KMS-11 (cell line): ENCODE results near the gene SLC9A9.

Experiments used
- H2AFZ ChIP-seq: fragments of 200-600 bp; sonication (generic); 2 replicates; pipeline ENCODE4 v1.6.1; 2016; ENCODE audit warnings: antibody characterized with exemption, mixed run types, low read depth
- H3K27ac ChIP-seq: fragments of 200-600 bp; sonication (generic); 2 replicates; pipeline ENCODE4 v1.6.1; 2016; ENCODE audit warnings: mild to moderate bottlenecking, mixed run types
- H3K27me3 ChIP-seq: fragments of 200-600 bp; sonication (generic); 2 replicates; pipeline ENCODE4 v1.6.1; 2017; ENCODE audit warnings: mild to moderate bottlenecking, low read depth, mixed run types, moderate library complexity; ENCODE audit not compliant: insufficient read depth
- H3K36me3 ChIP-seq: fragments of 200-600 bp; sonication (generic); 2 replicates; pipeline ENCODE4 v1.6.1; 2017; ENCODE audit warnings: mild to moderate bottlenecking, mixed run types; ENCODE audit not compliant: insufficient read depth
- H3K4me1 ChIP-seq: fragments of 200-600 bp; sonication (generic); 2 replicates; pipeline ENCODE4 v1.6.1; 2016; ENCODE audit warnings: mild to moderate bottlenecking, low read depth, mixed run types; ENCODE audit not compliant: poor library complexity, severe bottlenecking
- H3K4me2 ChIP-seq: fragments of 200-600 bp; sonication (generic); 2 replicates; pipeline ENCODE4 v1.7.0; 2016; ENCODE audit warnings: mild to moderate bottlenecking, mixed run types
- H3K4me3 ChIP-seq: fragments of 200-600 bp; sonication (generic); IDR thresholded peaks from 2 replicates; pipeline ENCODE4 v1.6.1; 2017; ENCODE audit warnings: low read depth, low read length, mixed read lengths; ENCODE audit not compliant: insufficient read depth
- H3K79me2 ChIP-seq: fragments of 200-600 bp; sonication (generic); 2 replicates; pipeline ENCODE4 v1.6.1; 2016; ENCODE audit warnings: low read depth, mixed run types; ENCODE audit not compliant: insufficient read depth
- H3K9ac ChIP-seq: fragments of 200-600 bp; sonication (generic); 2 replicates; pipeline ENCODE4 v1.6.1; 2016; ENCODE audit warnings: mild to moderate bottlenecking, mixed run types
- H4K20me1 ChIP-seq: fragments of 200-600 bp; sonication (generic); 2 replicates; pipeline ENCODE4 v1.6.1; 2016; ENCODE audit warnings: mild to moderate bottlenecking, mixed run types; ENCODE audit not compliant: insufficient read depth
- TF ChIP-seq, protein P1 (sequence below): fragments of 200-600 bp; sonication (generic); conservative IDR thresholded peaks from 2 replicates; pipeline ENCODE4 v1.6.1; 2017; ENCODE audit warnings: low read depth, mild to moderate bottlenecking, antibody characterized with exemption, low read length, moderate library complexity, mixed read lengths

SLC9A9 gene

GRCh38 chr3:143608966-143609365 is 239.3 kb downstream of the SLC9A9 start:
- no peaks in the 10 kb centered on the region for H3K4me1 ChIP-seq
- H3K4me2 ChIP-seq = no peak overlapping the region
- H3K79me2 ChIP-seq = no peaks in the 10 kb centered on the region
- H4K20me1 ChIP-seq = no peaks in the 10 kb centered on the region
- TF ChIP-seq, protein P1, sequence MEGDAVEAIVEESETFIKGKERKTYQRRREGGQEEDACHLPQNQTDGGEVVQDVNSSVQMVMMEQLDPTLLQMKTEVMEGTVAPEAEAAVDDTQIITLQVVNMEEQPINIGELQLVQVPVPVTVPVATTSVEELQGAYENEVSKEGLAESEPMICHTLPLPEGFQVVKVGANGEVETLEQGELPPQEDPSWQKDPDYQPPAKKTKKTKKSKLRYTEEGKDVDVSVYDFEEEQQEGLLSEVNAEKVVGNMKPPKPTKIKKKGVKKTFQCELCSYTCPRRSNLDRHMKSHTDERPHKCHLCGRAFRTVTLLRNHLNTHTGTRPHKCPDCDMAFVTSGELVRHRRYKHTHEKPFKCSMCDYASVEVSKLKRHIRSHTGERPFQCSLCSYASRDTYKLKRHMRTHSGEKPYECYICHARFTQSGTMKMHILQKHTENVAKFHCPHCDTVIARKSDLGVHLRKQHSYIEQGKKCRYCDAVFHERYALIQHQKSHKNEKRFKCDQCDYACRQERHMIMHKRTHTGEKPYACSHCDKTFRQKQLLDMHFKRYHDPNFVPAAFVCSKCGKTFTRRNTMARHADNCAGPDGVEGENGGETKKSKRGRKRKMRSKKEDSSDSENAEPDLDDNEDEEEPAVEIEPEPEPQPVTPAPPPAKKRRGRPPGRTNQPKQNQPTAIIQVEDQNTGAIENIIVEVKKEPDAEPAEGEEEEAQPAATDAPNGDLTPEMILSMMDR = no peak
- no peak overlapping the region for H2AFZ ChIP-seq
- no peak overlapping the region for H3K27ac ChIP-seq
- H3K4me3 ChIP-seq = no peak overlapping the region
- H3K9ac ChIP-seq = no peak overlapping the region
- no peaks in the 10 kb centered on the region for H3K27me3 ChIP-seq
- H3K36me3 ChIP-seq = no peaks in the 10 kb centered on the region

GRCh38 chr3:143605233-143605950 is 242.9 kb downstream of the SLC9A9 start:
- Histone ChIP-seq H4K20me1 (no peaks in the 10 kb centered on the region), H3K4me2 (no peak overlapping the region), H2AFZ (no peak overlapping the region), H3K79me2 (no peaks in the 10 kb centered on the region), H3K4me3 (no peak overlapping the region), H3K9ac (no peak overlapping the region), H3K27ac (no peak overlapping the region), H3K27me3 (no peaks in the 10 kb centered on the region), H3K36me3 (no peaks in the 10 kb centered on the region), H3K4me1 (no peaks in the 10 kb centered on the region)
- TF ChIP-seq, protein P1 = no peak

- no peaks in the 10 kb centered on the region for H4K20me1 ChIP-seq
- no peaks in the 10 kb centered on the region for H3K27me3 ChIP-seq
- no peaks in the 10 kb centered on the region for H3K79me2 ChIP-seq
- H3K4me1 ChIP-seq = no peaks in the 10 kb centered on the region
- H2AFZ ChIP-seq = no peak overlapping the region
- no peak overlapping the region for H3K27ac ChIP-seq
- H3K4me2 ChIP-seq = no peak overlapping the region
- no peak overlapping the region for H3K9ac ChIP-seq
- H3K36me3 ChIP-seq = no peaks in the 10 kb centered on the region
- TF ChIP-seq, protein P1 = no peak
- H3K4me3 ChIP-seq = no peak overlapping the region
These were observed 243.7 kb downstream of the SLC9A9 start for GRCh38 chr3:143604402-143605185.

DNA sequence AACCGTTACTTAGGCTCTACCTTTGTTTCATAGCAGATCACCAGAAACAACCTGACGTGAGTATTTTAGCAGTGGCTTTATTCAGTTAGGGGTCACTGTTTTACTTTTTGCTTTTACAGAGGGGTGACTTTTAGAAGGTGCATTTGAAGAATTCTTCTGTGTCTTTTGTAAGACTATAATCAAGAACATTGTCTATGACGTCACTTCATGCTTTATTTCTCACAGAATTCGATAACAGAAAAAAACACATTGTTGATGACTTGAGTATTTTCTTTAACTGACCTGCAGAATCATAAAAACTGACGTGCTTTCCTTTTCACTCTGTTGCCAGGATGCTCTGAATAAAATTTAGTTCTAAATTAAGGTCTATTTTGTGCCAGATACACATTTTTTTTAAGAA is 244.5 kb downstream of the SLC9A9 start:
- TF ChIP-seq, protein P1 = no peak
- Histone ChIP-seq H3K9ac (no peak overlapping the region), H3K27ac (no peak overlapping the region), H4K20me1 (no peaks in the 10 kb centered on the region), H3K4me1 (no peaks in the 10 kb centered on the region), H3K4me2 (no peak overlapping the region), H3K36me3 (no peaks in the 10 kb centered on the region), H2AFZ (no peak overlapping the region), H3K4me3 (no peak overlapping the region), H3K79me2 (no peaks in the 10 kb centered on the region), H3K27me3 (no peaks in the 10 kb centered on the region)
